Measurements from ENCODE around the gene CYP27C1. TPM values are rescaled to one million over a fixed set of nuclear protein-coding genes. Genes with fewer than 3 reads are reported as not detected.
A peak's percentile ranks its signal among the peaks of the same experiment; 100 is the strongest.

CYP27C1 gene
- total and polyA plus RNA-seq, 9 of the 15 experiments (the other 6 are each of a cell fraction or from before 2014, with no cell fraction given), result not detected

DNA sequence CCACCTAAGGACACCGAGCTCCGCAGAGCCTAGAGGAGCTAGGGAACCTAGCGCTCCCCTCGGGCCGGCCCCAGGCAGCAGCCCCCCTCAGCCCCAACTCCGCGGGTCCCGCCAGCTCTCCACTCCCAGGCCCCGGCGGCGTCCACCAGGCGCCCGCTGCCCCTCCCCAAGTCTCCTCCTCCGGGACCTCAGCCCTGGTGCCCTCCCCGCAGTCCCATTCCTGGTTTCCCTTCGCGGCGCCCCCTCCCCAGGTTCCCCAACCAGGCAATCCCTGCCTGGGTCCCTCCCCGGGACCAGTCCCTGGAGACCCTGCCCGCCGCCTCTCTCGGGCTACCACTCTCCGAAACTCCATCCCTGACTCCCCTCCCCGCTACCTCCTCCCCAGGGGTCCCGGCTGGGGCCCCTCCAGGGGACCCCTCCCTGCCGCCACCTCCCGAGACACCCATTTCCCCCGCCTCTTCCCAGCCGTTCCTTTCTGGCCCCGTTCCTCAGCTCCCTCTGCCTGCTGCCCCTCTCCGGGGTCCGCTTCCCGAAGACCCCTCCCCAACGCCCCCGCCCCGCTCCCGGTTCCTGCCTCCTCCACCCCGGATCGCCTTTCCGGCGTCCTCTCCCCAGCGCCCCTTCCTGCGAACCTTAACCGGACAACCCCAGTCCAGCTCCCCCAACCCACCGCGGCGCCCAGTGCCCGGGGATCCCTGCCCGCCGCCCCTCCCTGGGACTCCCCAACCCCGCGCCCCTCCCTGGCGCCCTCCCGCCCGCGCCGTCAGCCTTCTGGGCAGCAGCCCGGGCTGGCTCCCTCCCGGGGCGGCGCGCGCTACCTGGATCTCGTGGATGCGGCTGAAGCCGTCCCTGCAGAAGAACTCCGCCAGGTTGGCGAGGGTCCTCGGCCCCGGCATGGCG is 678 bp downstream of the CYP27C1 start:
- no peak for DNase-seq (ENCODE audit: extremely low read depth in 1 of 4, low spot score in 3 of 4)
- Histone ChIP-seq H3K9me3 (replicated peaks; ENCODE audit: control insufficient read depth, insufficient read depth, low read depth, low read length) (no peaks in the 10 kb centered on the region), H3K9ac (ENCODE audit: insufficient read depth in 1 of 2, low read depth in 2 of 2, low read length in 2 of 2) (no peak overlapping the region), H3K4me3 (no peak overlapping the region), H3K4me1 (replicated peaks in 1 of 2; ENCODE audit: control insufficient read depth in 2 of 2, insufficient read depth in 2 of 2, low read length in 2 of 2) (peaks cover 0 to 9% of the 10 kb centered on the region in 2 experiments; a peak in 2 of 5 replicates), H3K9me1 (ENCODE audit: control insufficient read depth, insufficient read depth, low read length) (no peaks in the 10 kb centered on the region), H2AFZ (ENCODE audit: low read depth, low read length) (no peak overlapping the region), H3K79me2 (ENCODE audit: control insufficient read depth, insufficient read depth, low read length) (no peaks in the 10 kb centered on the region), H3K27ac (ENCODE audit: extremely low read depth, low read depth, low read length) (no peak overlapping the region), H3K4me2 (ENCODE audit: insufficient read depth, low read length) (no peak overlapping the region), H4K20me1 (replicated peaks; ENCODE audit: control insufficient read depth, insufficient read depth, low read length) (no peaks in the 10 kb centered on the region), H3K36me3 (ENCODE audit: control insufficient read depth, insufficient read depth, low read length) (no peaks in the 10 kb centered on the region), H3K27me3 (ENCODE audit: control insufficient read depth in 2 of 2, insufficient read depth in 2 of 2, low read length in 2 of 2) (peaks cover 18 to 42% of the 10 kb centered on the region in 2 experiments)
- BruUV-seq (replicated peaks), result no TSS peak
- intact Hi-C loops (cut with micrococcal nuclease) (no loop called here), in situ Hi-C loops (cut with MboI) (no loop called here)
- WGBS (ENCODE audit: insufficient coverage, low coverage, missing lambda C conversion rate), result 37% methylated on average over 47 of the region's 71 CpGs
- POLR2A ChIA-PET, result no interaction called here
- CTCF ChIA-PET (ENCODE audit: low intra/inter-chr PET ratio), result no interaction called here
- peak; percentile 33; the same call in 2 of the 3 replicates for ATAC-seq
- no peak for FAIRE-seq
- TF ChIP-seq MYBL2 (IDR thresholded peaks at IDR 0.05; ENCODE audit: low read depth) (no peak), MYBL2 (CRISPR knock-in tag; IDR thresholded peaks at IDR 0.05; ENCODE audit: borderline replicate concordance) (no peak), CEBPG (CRISPR knock-in tag; IDR thresholded peaks at IDR 0.05) (no peak), CEBPG (tag; conservative IDR thresholded peaks at IDR 0.05 in 1 of 2, IDR thresholded peaks at IDR 0.05 in 1 of 2) (no peak), ZNF3 (CRISPR knock-in tag; IDR thresholded peaks at IDR 0.05) (no peak), ETS2 (tag; IDR thresholded peaks at IDR 0.05; ENCODE audit: borderline replicate concordance, poor library complexity, severe bottlenecking) (no peak), ZNF184 (CRISPR knock-in tag; IDR thresholded peaks at IDR 0.05) (no peak), NEUROD1 (IDR thresholded peaks at IDR 0.05; ENCODE audit: borderline replicate concordance, low read depth, low read length, partially characterized antibody) (no peak), EWSR1 (IDR thresholded peaks at IDR 0.05; ENCODE audit: borderline replicate concordance, low read depth, partially characterized antibody) (no peak), HDAC1 (IDR thresholded peaks at IDR 0.05) (no peak), GABPA (tag; conservative IDR thresholded peaks at IDR 0.05; ENCODE audit: low read depth) (no peak), MTA2 (IDR thresholded peaks at IDR 0.05; ENCODE audit: low read depth) (no peak), CHD4 (IDR thresholded peaks at IDR 0.05; ENCODE audit: insufficient read depth, insufficient replicate concordance, low read depth, low read length, poor library complexity, severe bottlenecking) (no peak), ZNF668 (CRISPR knock-in tag; IDR thresholded peaks at IDR 0.05) (no peak), RHOXF2B (CRISPR knock-in tag; conservative IDR thresholded peaks at IDR 0.05) (no peak), NELFE (IDR thresholded peaks at IDR 0.05; ENCODE audit: insufficient read depth, insufficient read length) (no peak), CBFA2T3 (IDR thresholded peaks at IDR 0.05) (no peak), BRCA1 (IDR thresholded peaks at IDR 0.05) (no peak), BRCA1 (CRISPR knock-in tag; IDR thresholded peaks at IDR 0.05) (no peak), HDAC3 (IDR thresholded peaks at IDR 0.05; ENCODE audit: borderline replicate concordance, partially characterized antibody) (no peak), SRSF7 (optimal IDR thresholded peaks at IDR 0.05; ENCODE audit: low read depth, low read length) (no peak)
- TF ChIP-seq, protein P1, sequence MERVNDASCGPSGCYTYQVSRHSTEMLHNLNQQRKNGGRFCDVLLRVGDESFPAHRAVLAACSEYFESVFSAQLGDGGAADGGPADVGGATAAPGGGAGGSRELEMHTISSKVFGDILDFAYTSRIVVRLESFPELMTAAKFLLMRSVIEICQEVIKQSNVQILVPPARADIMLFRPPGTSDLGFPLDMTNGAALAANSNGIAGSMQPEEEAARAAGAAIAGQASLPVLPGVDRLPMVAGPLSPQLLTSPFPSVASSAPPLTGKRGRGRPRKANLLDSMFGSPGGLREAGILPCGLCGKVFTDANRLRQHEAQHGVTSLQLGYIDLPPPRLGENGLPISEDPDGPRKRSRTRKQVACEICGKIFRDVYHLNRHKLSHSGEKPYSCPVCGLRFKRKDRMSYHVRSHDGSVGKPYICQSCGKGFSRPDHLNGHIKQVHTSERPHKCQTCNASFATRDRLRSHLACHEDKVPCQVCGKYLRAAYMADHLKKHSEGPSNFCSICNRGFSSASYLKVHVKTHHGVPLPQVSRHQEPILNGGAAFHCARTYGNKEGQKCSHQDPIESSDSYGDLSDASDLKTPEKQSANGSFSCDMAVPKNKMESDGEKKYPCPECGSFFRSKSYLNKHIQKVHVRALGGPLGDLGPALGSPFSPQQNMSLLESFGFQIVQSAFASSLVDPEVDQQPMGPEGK (CRISPR knock-in tag; IDR thresholded peaks at IDR 0.05; ENCODE audit: borderline replicate concordance), result no peak
